ENCODE results near the gene FBXO38.
"Not testable (repeated sequence)": the region's sequence is repeated elsewhere in the genome, so short reads cannot be mapped to it uniquely, and the experiment has no call there.

Gene FBXO38

DNA sequence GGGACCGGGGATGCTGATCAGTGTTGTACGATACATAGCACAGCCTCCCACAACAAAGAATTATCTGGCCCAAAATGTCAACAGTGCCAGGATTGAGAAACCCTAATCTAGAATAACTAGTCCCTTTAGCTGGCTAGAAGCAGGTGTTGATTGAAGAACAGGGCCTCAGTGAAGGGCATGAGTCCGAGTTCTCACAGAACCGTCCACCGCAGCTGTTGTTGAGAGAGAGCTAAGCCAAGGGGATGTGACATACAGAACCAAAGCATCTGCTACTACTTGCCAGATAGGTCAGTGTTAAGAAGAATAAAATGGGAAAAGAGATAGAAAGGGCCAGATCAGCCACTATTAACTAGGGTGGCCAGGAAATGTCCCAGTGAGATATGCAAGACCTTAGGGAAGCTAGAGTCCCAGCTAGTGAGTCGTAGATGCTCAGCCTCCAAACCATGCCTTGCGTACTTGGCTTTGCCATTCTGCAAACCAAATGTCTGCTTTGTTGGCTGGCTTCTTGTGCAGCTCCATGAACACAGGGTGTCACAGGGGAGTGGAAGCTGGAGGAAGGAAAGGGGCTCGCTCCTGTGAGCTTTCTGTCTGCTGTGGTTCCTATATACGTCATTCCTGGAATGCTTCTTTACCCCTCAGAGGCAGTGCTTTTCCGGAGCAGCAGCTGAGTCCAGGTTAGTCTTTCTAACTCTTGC, 68.9 kb downstream of the FBXO38 start:
- Histone ChIP-seq H3K4me1 (ENCODE audit: control insufficient read depth, insufficient read depth, low read length) (no peaks in the 10 kb centered on the region), H3K9ac (ENCODE audit: low read length in 2 of 2) (no peak overlapping the region), H3K36me3 (ENCODE audit: control insufficient read depth in 2 of 2, insufficient read depth in 2 of 2, low read length in 2 of 2) (no peaks in the 10 kb centered on the region), H3K4me3 (ENCODE audit: low read length in 2 of 2) (no peak overlapping the region), H3K27ac (ENCODE audit: low read length) (no peak overlapping the region), H3K27me3 (ENCODE audit: control insufficient read depth in 1 of 2, insufficient read depth in 2 of 2, low read length in 2 of 2) (no peaks in the 10 kb centered on the region), H3K9me3 (ENCODE audit: control insufficient read depth in 2 of 2, low read length in 2 of 2) (no peaks in the 10 kb centered on the region)

DNA sequence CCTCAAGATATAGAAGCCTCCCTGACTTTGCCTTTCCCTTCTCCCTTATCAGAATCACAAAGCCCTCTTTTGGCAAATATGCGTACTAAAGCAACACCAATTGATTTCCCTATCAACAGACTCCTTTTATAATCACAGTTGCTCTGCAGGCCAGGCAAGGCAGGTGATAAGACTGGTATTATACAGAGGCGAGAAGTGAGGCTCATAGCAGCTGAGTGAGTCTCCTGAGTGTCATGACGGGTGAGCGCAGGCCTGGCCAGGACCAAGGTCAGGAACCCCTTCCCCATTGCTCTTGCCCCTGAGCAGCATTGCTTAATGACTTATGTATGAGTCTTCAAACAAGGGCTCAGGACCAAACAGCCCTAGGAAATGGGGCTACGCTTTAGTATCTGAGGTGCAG, 70.8 kb downstream of the FBXO38 start:
- H3K9ac ChIP-seq (ENCODE audit: low read length in 2 of 2) = no peak overlapping the region
- H3K27me3 ChIP-seq (ENCODE audit: control insufficient read depth in 1 of 2, insufficient read depth in 2 of 2, low read length in 2 of 2) = no peaks in the 10 kb centered on the region
- H3K4me3 ChIP-seq (ENCODE audit: low read length in 2 of 2) = no peak overlapping the region
- H3K36me3 ChIP-seq (ENCODE audit: control insufficient read depth in 2 of 2, insufficient read depth in 2 of 2, low read length in 2 of 2) = no peaks in the 10 kb centered on the region
- H3K27ac ChIP-seq (ENCODE audit: low read length) = no peak overlapping the region
- no peaks in the 10 kb centered on the region for H3K9me3 ChIP-seq (ENCODE audit: control insufficient read depth in 2 of 2, low read length in 2 of 2)
- no peaks in the 10 kb centered on the region for H3K4me1 ChIP-seq (ENCODE audit: control insufficient read depth, insufficient read depth, low read length)

GRCh38 chr5:148455185-148455584, 71.4 kb downstream of the FBXO38 start:
- Histone ChIP-seq H3K9me3 (ENCODE audit: control insufficient read depth in 2 of 2, low read length in 2 of 2) (no peaks in the 10 kb centered on the region), H3K9ac (ENCODE audit: low read length in 2 of 2) (no peak overlapping the region), H3K4me3 (ENCODE audit: low read length in 2 of 2) (no peak overlapping the region), H3K27me3 (ENCODE audit: control insufficient read depth in 1 of 2, insufficient read depth in 2 of 2, low read length in 2 of 2) (no peaks in the 10 kb centered on the region), H3K27ac (ENCODE audit: low read length) (no peak overlapping the region), H3K4me1 (ENCODE audit: control insufficient read depth, insufficient read depth, low read length) (no peaks in the 10 kb centered on the region), H3K36me3 (ENCODE audit: control insufficient read depth in 2 of 2, insufficient read depth in 2 of 2, low read length in 2 of 2) (no peaks in the 10 kb centered on the region)

DNA sequence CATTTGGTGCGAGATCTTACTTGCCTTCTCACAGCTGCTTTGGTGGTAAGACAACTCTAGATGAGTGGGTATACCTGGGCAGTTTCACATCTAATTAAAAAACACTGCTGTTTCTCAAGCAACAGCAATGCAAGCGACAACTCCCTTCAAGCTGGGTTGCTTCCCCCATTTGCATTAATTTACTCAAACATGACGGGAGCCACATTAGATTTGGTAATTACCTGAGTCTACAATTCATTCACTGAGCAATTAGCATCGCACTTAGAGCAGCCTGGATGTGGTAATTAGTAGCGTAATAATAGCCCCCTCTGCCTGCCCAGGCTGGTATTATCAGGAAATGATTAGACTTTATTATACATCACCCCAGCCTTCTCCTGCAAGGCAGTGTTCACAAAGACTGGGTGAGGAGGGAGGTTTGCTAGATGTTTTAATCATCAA, 73.4 kb downstream of the FBXO38 start:
- Histone ChIP-seq H3K27ac (ENCODE audit: low read length) (no peak overlapping the region), H3K9ac (ENCODE audit: low read length in 2 of 2) (no peak overlapping the region), H3K9me3 (ENCODE audit: control insufficient read depth in 2 of 2, low read length in 2 of 2) (no peaks in the 10 kb centered on the region)

GRCh38 chr5:148458036-148458888, 74.5 kb downstream of the FBXO38 start:
- Histone ChIP-seq H3K9ac (ENCODE audit: low read length in 2 of 2) (no peak overlapping the region), H3K27ac (ENCODE audit: low read length) (no peak overlapping the region), H3K27me3 (ENCODE audit: control insufficient read depth in 1 of 2, insufficient read depth in 2 of 2, low read length in 2 of 2) (no peaks in the 10 kb centered on the region), H3K4me3 (ENCODE audit: low read length in 2 of 2) (no peak overlapping the region), H3K36me3 (ENCODE audit: control insufficient read depth in 2 of 2, insufficient read depth in 2 of 2, low read length in 2 of 2) (no peaks in the 10 kb centered on the region), H3K9me3 (ENCODE audit: control insufficient read depth in 2 of 2, low read length in 2 of 2) (no peaks in the 10 kb centered on the region), H3K4me1 (ENCODE audit: control insufficient read depth, insufficient read depth, low read length) (no peaks in the 10 kb centered on the region)

More for the DNA sequence above, 73.4 kb downstream of the FBXO38 start:
- H3K4me3 ChIP-seq (ENCODE audit: low read length in 2 of 2) = no peak overlapping the region
- no peaks in the 10 kb centered on the region for H3K36me3 ChIP-seq (ENCODE audit: control insufficient read depth in 2 of 2, insufficient read depth in 2 of 2, low read length in 2 of 2)
- H3K27me3 ChIP-seq (ENCODE audit: control insufficient read depth in 1 of 2, insufficient read depth in 2 of 2, low read length in 2 of 2) = no peaks in the 10 kb centered on the region
- H3K4me1 ChIP-seq (ENCODE audit: control insufficient read depth, insufficient read depth, low read length) = no peaks in the 10 kb centered on the region

DNA sequence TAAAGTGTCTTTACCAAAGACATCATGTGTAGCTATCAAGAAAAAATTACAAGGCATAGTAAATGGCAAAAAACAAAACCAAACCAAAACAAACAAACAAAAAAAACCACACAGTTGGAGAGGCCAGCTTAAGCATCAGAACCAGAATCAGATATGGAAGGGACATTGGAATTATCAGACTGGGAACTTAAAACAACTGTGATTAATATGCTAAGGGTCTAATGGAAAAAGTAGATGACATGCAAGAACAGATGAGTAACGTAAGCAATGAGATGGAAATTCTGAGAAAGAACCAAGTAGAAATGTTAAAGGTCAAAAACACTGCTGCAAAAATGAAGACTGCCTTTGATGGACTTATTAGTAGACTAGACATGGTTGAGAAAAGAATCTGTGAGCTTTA, 75.9 kb downstream of the FBXO38 start:
- no peak overlapping the region for H3K4me3 ChIP-seq (ENCODE audit: low read length in 2 of 2)
- no peak overlapping the region for H3K27ac ChIP-seq (ENCODE audit: low read length)
- no peaks in the 10 kb centered on the region for H3K27me3 ChIP-seq (ENCODE audit: control insufficient read depth in 1 of 2, insufficient read depth in 2 of 2, low read length in 2 of 2)
- no peak overlapping the region for H3K9ac ChIP-seq (ENCODE audit: low read length in 2 of 2)
- no peaks in the 10 kb centered on the region for H3K36me3 ChIP-seq (ENCODE audit: control insufficient read depth in 2 of 2, insufficient read depth in 2 of 2, low read length in 2 of 2)
- no peaks in the 10 kb centered on the region for H3K9me3 ChIP-seq (ENCODE audit: control insufficient read depth in 2 of 2, low read length in 2 of 2)
- no peaks in the 10 kb centered on the region for H3K4me1 ChIP-seq (ENCODE audit: control insufficient read depth, insufficient read depth, low read length)

DNA sequence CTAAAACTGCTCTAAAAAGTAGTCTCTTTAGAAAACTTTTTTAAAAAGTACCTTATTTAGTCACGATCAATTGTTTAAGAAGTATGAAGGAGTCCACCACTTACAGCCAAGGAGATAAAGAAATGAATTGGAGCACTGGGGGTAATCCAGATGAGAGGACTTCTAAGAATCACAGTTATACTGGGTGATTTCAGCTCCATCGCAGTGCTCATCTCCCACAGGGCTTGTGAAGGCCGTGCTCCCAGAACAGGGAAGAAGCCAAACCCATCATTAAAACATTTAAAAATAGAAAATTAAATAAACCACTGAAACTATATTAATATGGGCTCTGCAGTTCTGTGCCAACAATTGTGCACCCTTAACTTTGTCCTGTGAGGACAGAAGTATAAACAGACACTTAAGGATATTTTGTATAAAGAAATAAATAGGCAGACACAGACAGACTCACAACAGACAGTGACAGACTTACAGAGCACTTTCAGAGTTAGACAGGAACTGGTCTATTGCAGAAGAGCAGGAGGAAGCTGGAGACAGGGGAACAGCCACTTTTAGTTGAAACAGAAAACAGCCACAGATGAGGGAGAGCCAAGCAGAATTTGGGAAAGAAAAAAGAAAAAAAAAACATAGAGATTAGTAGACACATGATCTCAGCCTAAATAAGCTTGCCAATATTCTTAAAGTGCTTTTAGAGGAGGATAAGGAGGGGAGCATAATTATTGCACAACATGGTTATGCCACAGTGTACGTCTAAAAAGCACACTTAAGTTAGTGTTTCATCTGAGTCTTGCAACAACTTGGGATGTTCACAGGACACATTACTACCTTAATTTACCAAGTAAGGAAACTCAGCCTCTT, 81.8 kb downstream of the FBXO38 start:
- H3K27ac ChIP-seq (ENCODE audit: low read length) = no peak overlapping the region

DNA sequence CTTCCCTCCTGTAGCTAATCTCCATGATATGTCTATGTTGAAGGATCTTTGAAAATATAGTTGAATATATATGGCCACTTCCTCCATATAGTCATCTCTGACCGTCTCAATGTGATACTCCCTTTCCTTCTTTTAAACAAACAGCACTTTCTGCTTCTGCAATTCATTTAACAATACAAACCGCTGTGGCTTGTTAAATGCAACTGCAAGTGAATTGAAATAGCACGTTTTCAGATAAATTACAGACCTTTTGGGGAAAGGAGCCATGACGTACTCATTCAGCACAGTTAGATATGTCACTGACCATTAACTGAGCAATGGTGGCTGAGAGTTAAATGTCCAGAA, 82.5 kb downstream of the FBXO38 start:
- H3K27ac ChIP-seq (ENCODE audit: low read length) = no peak overlapping the region
- peaks cover 3% of the 10 kb centered on the region for H3K4me1 ChIP-seq (ENCODE audit: control insufficient read depth, insufficient read depth, low read length)
- H3K36me3 ChIP-seq (ENCODE audit: control insufficient read depth in 2 of 2, insufficient read depth in 2 of 2, low read length in 2 of 2) = no peaks in the 10 kb centered on the region
- no peak overlapping the region for H3K9ac ChIP-seq (ENCODE audit: low read length in 2 of 2)
- H3K27me3 ChIP-seq (ENCODE audit: control insufficient read depth in 1 of 2, insufficient read depth in 2 of 2, low read length in 2 of 2) = no peaks in the 10 kb centered on the region
- no peaks in the 10 kb centered on the region for H3K9me3 ChIP-seq (ENCODE audit: control insufficient read depth in 2 of 2, low read length in 2 of 2)
- H3K4me3 ChIP-seq (ENCODE audit: low read length in 2 of 2) = no peak overlapping the region

More for the DNA sequence above, 81.8 kb downstream of the FBXO38 start:
- Histone ChIP-seq H3K9me3 (ENCODE audit: control insufficient read depth in 2 of 2, low read length in 2 of 2) (no peaks in the 10 kb centered on the region), H3K36me3 (ENCODE audit: control insufficient read depth in 2 of 2, insufficient read depth in 2 of 2, low read length in 2 of 2) (no peaks in the 10 kb centered on the region), H3K9ac (ENCODE audit: low read length in 2 of 2) (no peak overlapping the region), H3K4me3 (ENCODE audit: low read length in 2 of 2) (no peak overlapping the region), H3K27me3 (ENCODE audit: control insufficient read depth in 1 of 2, insufficient read depth in 2 of 2, low read length in 2 of 2) (no peaks in the 10 kb centered on the region), H3K4me1 (ENCODE audit: control insufficient read depth, insufficient read depth, low read length) (peaks cover 3% of the 10 kb centered on the region)

DNA sequence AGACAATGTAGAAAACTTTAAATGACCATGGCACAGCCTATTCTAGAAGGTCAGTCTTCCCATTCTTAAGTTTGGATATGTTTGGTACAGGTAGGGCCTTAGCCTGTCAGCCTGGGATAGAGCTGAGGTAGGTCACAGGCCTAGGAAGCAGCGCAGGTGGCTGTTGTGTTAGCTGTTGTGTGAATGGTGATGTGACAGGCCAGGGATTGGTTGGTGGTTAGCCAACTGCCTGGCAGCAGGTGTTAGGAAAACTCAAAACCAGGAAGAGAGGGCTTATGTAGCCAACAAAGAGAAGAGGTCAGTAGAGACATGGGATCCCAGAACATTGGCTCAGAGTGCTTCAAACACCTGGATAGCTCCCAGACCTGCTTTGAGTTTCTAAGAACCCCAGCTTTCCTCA, 84.2 kb downstream of the FBXO38 start:
- peaks cover 3% of the 10 kb centered on the region for H3K4me1 ChIP-seq (ENCODE audit: control insufficient read depth, insufficient read depth, low read length)
- no peaks in the 10 kb centered on the region for H3K27me3 ChIP-seq (ENCODE audit: control insufficient read depth in 1 of 2, insufficient read depth in 2 of 2, low read length in 2 of 2)
- no peak overlapping the region for H3K4me3 ChIP-seq (ENCODE audit: low read length in 2 of 2)
- no peaks in the 10 kb centered on the region for H3K9me3 ChIP-seq (ENCODE audit: control insufficient read depth in 2 of 2, low read length in 2 of 2)
- no peaks in the 10 kb centered on the region for H3K36me3 ChIP-seq (ENCODE audit: control insufficient read depth in 2 of 2, insufficient read depth in 2 of 2, low read length in 2 of 2)
- H3K9ac ChIP-seq (ENCODE audit: low read length in 2 of 2) = no peak overlapping the region
- H3K27ac ChIP-seq (ENCODE audit: low read length) = no peak overlapping the region

GRCh38 chr5:148468746-148469145, 85.0 kb downstream of the FBXO38 start:
- not testable (repeated sequence) for H3K4me1 ChIP-seq (ENCODE audit: control insufficient read depth, insufficient read depth, low read length); H3K4me3 ChIP-seq (ENCODE audit: low read length in 2 of 2); H3K27ac ChIP-seq (ENCODE audit: low read length); H3K27me3 ChIP-seq (ENCODE audit: control insufficient read depth in 1 of 2, insufficient read depth in 2 of 2, low read length in 2 of 2); H3K36me3 ChIP-seq (ENCODE audit: control insufficient read depth in 2 of 2, insufficient read depth in 2 of 2, low read length in 2 of 2); H3K9me3 ChIP-seq (ENCODE audit: control insufficient read depth in 2 of 2, low read length in 2 of 2); H3K9ac ChIP-seq (ENCODE audit: low read length in 2 of 2)
